ENCODE results near the gene NTHL1.

DNA sequence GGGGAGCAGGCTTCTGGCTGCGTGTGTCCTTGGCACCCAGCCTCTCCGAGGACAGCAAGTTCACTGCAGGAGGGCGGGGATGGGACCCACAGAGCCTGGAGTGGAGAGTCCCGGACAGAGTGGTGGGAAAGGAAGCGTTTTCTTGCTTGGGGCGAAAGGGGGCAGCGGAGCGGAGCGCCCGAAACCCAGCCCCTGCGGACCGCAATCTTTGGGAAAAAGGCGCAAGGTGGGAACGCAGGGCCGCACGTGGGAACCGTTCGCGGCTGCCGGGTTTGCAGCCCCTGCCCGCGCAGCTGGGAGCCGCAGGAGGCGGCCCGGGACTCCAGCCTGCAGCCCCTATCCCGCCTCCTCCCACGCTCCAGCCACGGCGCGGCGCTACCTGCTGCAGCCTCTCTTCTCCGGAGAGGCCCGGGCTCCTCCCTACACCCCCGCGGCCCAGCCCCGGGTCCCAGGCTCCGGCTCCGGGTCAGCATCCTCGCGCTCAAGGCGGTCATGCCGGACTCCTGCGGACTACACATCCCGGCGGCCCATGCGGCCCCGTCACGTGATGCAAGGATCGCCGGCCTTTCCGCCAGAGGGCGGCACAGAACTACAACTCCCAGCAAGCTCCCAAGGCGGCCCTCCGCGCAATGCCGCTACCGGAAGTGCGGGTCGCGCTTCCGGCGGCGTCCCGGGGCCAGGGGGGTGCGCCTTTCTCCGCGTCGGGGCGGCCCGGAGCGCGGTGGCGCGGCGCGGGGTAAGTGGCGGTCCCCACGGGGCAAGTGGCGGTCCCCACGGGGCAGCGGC, at the start of gene NTHL1, which contains the start of gene TSC2:
- TF ChIP-seq, protein P1, sequence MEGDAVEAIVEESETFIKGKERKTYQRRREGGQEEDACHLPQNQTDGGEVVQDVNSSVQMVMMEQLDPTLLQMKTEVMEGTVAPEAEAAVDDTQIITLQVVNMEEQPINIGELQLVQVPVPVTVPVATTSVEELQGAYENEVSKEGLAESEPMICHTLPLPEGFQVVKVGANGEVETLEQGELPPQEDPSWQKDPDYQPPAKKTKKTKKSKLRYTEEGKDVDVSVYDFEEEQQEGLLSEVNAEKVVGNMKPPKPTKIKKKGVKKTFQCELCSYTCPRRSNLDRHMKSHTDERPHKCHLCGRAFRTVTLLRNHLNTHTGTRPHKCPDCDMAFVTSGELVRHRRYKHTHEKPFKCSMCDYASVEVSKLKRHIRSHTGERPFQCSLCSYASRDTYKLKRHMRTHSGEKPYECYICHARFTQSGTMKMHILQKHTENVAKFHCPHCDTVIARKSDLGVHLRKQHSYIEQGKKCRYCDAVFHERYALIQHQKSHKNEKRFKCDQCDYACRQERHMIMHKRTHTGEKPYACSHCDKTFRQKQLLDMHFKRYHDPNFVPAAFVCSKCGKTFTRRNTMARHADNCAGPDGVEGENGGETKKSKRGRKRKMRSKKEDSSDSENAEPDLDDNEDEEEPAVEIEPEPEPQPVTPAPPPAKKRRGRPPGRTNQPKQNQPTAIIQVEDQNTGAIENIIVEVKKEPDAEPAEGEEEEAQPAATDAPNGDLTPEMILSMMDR (conservative IDR thresholded peaks at IDR 0.05; ENCODE audit: low read depth, low read length) = peak; percentile 45
- TF ChIP-seq BHLHE40 (IDR thresholded peaks at IDR 0.05; ENCODE audit: low read depth, low read length) (peak; percentile 61), POLR2A (IDR thresholded peaks at IDR 0.05; ENCODE audit: low read depth, low read length) (no peak), MAZ (IDR thresholded peaks at IDR 0.05; ENCODE audit: borderline replicate concordance, low read depth, low read length) (peak; percentile 67; the same call in 1 of the 2 replicates), RFX5 (IDR thresholded peaks at IDR 0.05; ENCODE audit: low read depth, low read length) (no peak), FOS (IDR thresholded peaks at IDR 0.05; ENCODE audit: low read depth, low read length) (peak; percentile 30; the same call in 1 of the 2 replicates), CEBPB (IDR thresholded peaks at IDR 0.05; ENCODE audit: low read depth, low read length) (peak; percentile 30; the same call in 1 of the 2 replicates), SMC3 (IDR thresholded peaks at IDR 0.05; ENCODE audit: low read depth, low read length) (peak; percentile 6; the same call in 1 of the 2 replicates), MXI1 (IDR thresholded peaks at IDR 0.05; ENCODE audit: borderline replicate concordance, low read depth, low read length) (peak; percentile 14; the same call in 1 of the 2 replicates), RCOR1 (IDR thresholded peaks at IDR 0.05; ENCODE audit: insufficient replicate concordance, low read length) (no peak), MAFK (IDR thresholded peaks at IDR 0.05; ENCODE audit: low read depth, low read length) (no peak)
- TF ChIP-seq, protein P2, sequence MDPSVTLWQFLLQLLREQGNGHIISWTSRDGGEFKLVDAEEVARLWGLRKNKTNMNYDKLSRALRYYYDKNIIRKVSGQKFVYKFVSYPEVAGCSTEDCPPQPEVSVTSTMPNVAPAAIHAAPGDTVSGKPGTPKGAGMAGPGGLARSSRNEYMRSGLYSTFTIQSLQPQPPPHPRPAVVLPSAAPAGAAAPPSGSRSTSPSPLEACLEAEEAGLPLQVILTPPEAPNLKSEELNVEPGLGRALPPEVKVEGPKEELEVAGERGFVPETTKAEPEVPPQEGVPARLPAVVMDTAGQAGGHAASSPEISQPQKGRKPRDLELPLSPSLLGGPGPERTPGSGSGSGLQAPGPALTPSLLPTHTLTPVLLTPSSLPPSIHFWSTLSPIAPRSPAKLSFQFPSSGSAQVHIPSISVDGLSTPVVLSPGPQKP (IDR thresholded peaks at IDR 0.05; ENCODE audit: borderline replicate concordance, low read depth, low read length) = no peak
- TF ChIP-seq, protein P3, sequence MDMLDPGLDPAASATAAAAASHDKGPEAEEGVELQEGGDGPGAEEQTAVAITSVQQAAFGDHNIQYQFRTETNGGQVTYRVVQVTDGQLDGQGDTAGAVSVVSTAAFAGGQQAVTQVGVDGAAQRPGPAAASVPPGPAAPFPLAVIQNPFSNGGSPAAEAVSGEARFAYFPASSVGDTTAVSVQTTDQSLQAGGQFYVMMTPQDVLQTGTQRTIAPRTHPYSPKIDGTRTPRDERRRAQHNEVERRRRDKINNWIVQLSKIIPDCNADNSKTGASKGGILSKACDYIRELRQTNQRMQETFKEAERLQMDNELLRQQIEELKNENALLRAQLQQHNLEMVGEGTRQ (IDR thresholded peaks at IDR 0.05; ENCODE audit: low read depth, low read length) = peak; percentile 99
